GM12878 (cell line): ENCODE results near the gene KATNB1. TPM values are rescaled to one million over a fixed set of nuclear protein-coding genes. Genes with fewer than 3 reads are reported as not detected.

Source experiments
- ATAC-seq: fragments of 200-7000 bp; cut with Tn5 transposase; 3 replicates; pipeline ENCODE4 v1.9.1; 2020; ENCODE audit warnings: mild to moderate bottlenecking, moderate library complexity
- BruUV-seq: library from RNA; stranded (reverse); fragments of 400-500 nt; replicated peaks from 2 replicates; lab custom pipeline; 2021; lab: Mats Ljungman, UMichigan
- CTCF ChIA-PET: fragments of 300-600 bp; sonication (Branson Sonifier 250); formaldehyde crosslinking; extraction: SDS; loops from one replicate; lab custom pipeline; 2021; ENCODE audit warnings: inconsistent platforms; lab: Yijun Ruan, JAX
- POLR2A ChIA-PET: fragments of 350-600 bp; formaldehyde crosslinking; extraction: SDS; loops from one replicate; lab custom pipeline; 2021; ENCODE audit warnings: inconsistent platforms; lab: Charles Lee
- RAD21 ChIA-PET: fragments of 300-600 bp; sonication (Branson Sonifier 250); formaldehyde crosslinking; loops from one replicate; lab custom pipeline; 2023; ENCODE audit warnings: antibody characterized with exemption; ENCODE audit not compliant: unreplicated experiment; lab: Charles Lee
- SMC1A ChIA-PET: fragments of 300-600 bp; sonication (Branson Sonifier 250); formaldehyde crosslinking; loops from one replicate; lab custom pipeline; 2023; ENCODE audit not compliant: unreplicated experiment, uncharacterized antibody; lab: Charles Lee
- DNase-seq: peaks from one replicate; pipeline ENCODE4 v3.0.0-alpha.2; 2011; ENCODE audit warnings: low read depth, low spot score
- FAIRE-seq: peaks from 3 replicates; lab custom pipeline; 2011; peaks lifted over from hg19 to GRCh38; lab: Jason Lieb, UNC
- H2AFZ ChIP-seq: 2 replicates; pipeline ENCODE4 v1.6.0; 2011; ENCODE audit warnings: low read depth, low read length, control low read depth; ENCODE audit not compliant: control insufficient read depth
- H3K27ac ChIP-seq: 2 replicates; pipeline ENCODE4 v1.5.1; 2011; ENCODE audit warnings: control low read depth; ENCODE audit not compliant: control insufficient read depth, insufficient read depth
- H3K27me3 ChIP-seq, 2 experiments: replicated peaks in 1 of 2; 2 replicates each; pipeline versions ENCODE4 v1.6.0 to v1.6.1; 2011; ENCODE audit warnings: low read length in 1 of 2; ENCODE audit not compliant: control insufficient read depth in 2 of 2, insufficient read depth in 2 of 2
- H3K36me3 ChIP-seq, 2 experiments: 2 replicates each; pipeline ENCODE4 v1.5.1; 2011; ENCODE audit warnings: low read length in 1 of 2; ENCODE audit not compliant: control insufficient read depth in 2 of 2, insufficient read depth in 2 of 2
- H3K4me1 ChIP-seq: 2 replicates; pipeline ENCODE4 v1.6.1; 2011; ENCODE audit warnings: mild to moderate bottlenecking, low read length, moderate library complexity, mixed read lengths; ENCODE audit not compliant: control insufficient read depth, insufficient read depth
- H3K4me2 ChIP-seq: 2 replicates; pipeline ENCODE4 v1.6.0; 2011; ENCODE audit warnings: control low read depth; ENCODE audit not compliant: control insufficient read depth, insufficient read depth
- H3K4me3 ChIP-seq: fragments of 200-600 bp; sonication (generic); 2 replicates; pipeline ENCODE4 v1.5.1; 2016
- H3K79me2 ChIP-seq: 2 replicates; pipeline ENCODE4 v1.6.0; 2011; ENCODE audit warnings: low read length; ENCODE audit not compliant: control insufficient read depth, insufficient read depth
- H3K9ac ChIP-seq: 2 replicates; pipeline ENCODE4 v1.8.0; 2011; ENCODE audit warnings: low read length, control low read depth, mixed read lengths; ENCODE audit not compliant: control insufficient read depth, insufficient read depth
- H3K9me3 ChIP-seq: replicated peaks from 3 replicates; pipeline ENCODE4 v1.5.1; 2011; ENCODE audit warnings: mild to moderate bottlenecking, low read length; ENCODE audit not compliant: control insufficient read depth, insufficient read depth
- H4K20me1 ChIP-seq: 2 replicates; pipeline ENCODE4 v1.6.0; 2011; ENCODE audit not compliant: control insufficient read depth, insufficient read depth
- CREB1 ChIP-seq: IDR thresholded peaks from 2 replicates; pipeline ENCODE4 v1.6.1; 2012; ENCODE audit warnings: low read depth, mild to moderate bottlenecking, inconsistent platforms
- IKZF1 ChIP-seq: fragments of 450-650 bp; conservative IDR thresholded peaks from 2 replicates; pipeline ENCODE4 v1.6.1; 2017; ENCODE audit warnings: antibody characterized with exemption, mild to moderate bottlenecking
- IRF4 ChIP-seq: IDR thresholded peaks from 2 replicates; pipeline ENCODE4 v1.6.1; 2011; ENCODE audit warnings: low read depth, low read length
- NR2C1 ChIP-seq: fragments of 450-650 bp; IDR thresholded peaks from 2 replicates; pipeline ENCODE4 v1.6.1; 2017; ENCODE audit warnings: antibody characterized with exemption, mild to moderate bottlenecking, moderate library complexity
- POLR2AphosphoS5 ChIP-seq: IDR thresholded peaks from 2 replicates; pipeline ENCODE4 v1.6.1; 2011; ENCODE audit warnings: mild to moderate bottlenecking, low read length, inconsistent platforms
- POU2F2 ChIP-seq: IDR thresholded peaks from 3 replicates; pipeline ENCODE4 v1.6.1; 2011; ENCODE audit warnings: low read depth, mild to moderate bottlenecking, low read length, borderline replicate concordance
- SMAD1 ChIP-seq: fragments of 450-650 bp; IDR thresholded peaks from 2 replicates; pipeline ENCODE4 v1.6.1; 2018; ENCODE audit warnings: mild to moderate bottlenecking, low read depth; ENCODE audit not compliant: partially characterized antibody
- SPI1 ChIP-seq: IDR thresholded peaks from 2 replicates; pipeline ENCODE4 v1.6.1; 2011; ENCODE audit warnings: low read depth, mild to moderate bottlenecking, low read length, moderate library complexity, borderline replicate concordance; ENCODE audit not compliant: insufficient read depth
- ZNF274 ChIP-seq: IDR thresholded peaks from one replicate; pipeline ENCODE4 v1.8.0; 2011; ENCODE audit not compliant: insufficient read length, insufficient read depth
- WGBS: methylation state at CpG from one replicate; pipeline ENCODE4 v1.1.6; 2016; ENCODE audit warnings: low lambda C conversion rate; ENCODE audit not compliant: insufficient replicate concordance, insufficient coverage; ENCODE audit errors: missing lambda C conversion rate; 5-methylcytosine and 5-hydroxymethylcytosine counted together
- in situ Hi-C: fragments of 300-500 bp; cut with MboI; formaldehyde crosslinking; loops from 9 replicates; pipeline ENCODE4 v1.14.3; 2018; ENCODE audit warnings: mixed read lengths
- intact Hi-C: fragments of 100-400 bp; cut with micrococcal nuclease; formaldehyde crosslinking; loops from one replicate; pipeline ENCODE4 v1.14.2; 2022; ENCODE audit not compliant: unreplicated experiment
- polyA plus RNA-seq, 11 experiments: library from polyadenylated mRNA; depleted of rRNA in 4 of 11; unstranded in 6 of 11; stranded (reverse) in 5 of 11; fragments of >200 nt; fragmentation: Nextera tagmentation in 4 of 11; fragmentation: Illumina TruSeq in 1 of 11; extraction: Ambion mirVana in 4 of 11; extraction: Trizol in 1 of 11; gene quantifications; 1 replicate in 1 of 11; 2 replicates in 10 of 11; pipeline versions ENCODE4 v1.2.1 to v1.2.3, GENCODE V29; 2011 to 2016; ENCODE audit warnings: inconsistent platforms in 2 of 11, missing spikeins in 2 of 11, low read depth in 1 of 11
- total RNA-seq, 4 experiments: library from RNA; depleted of rRNA in 3 of 4; stranded (reverse); fragments of >200 nt in 3 of 4; fragmentation: Illumina TruSeq in 1 of 4; extraction: Trizol in 1 of 4; gene quantifications; 2 replicates each; pipeline versions ENCODE4 v1.2.1 to v1.2.3, GENCODE V29; 2013 to 2021
- TF ChIP-seq, protein P1 (sequence below): fragments of 450-650 bp; IDR thresholded peaks from 2 replicates; pipeline ENCODE4 v1.6.1; 2017; ENCODE audit warnings: low read depth, mild to moderate bottlenecking, moderate library complexity
- TF ChIP-seq, protein P2 (sequence below): IDR thresholded peaks from 2 replicates; pipeline ENCODE4 v1.6.1; 2011; ENCODE audit warnings: low read depth, mild to moderate bottlenecking, low read length, moderate library complexity, borderline replicate concordance; ENCODE audit errors: extremely low read depth
- TF ChIP-seq, protein P3 (sequence below): fragments of 450-650 bp; IDR thresholded peaks from 2 replicates; pipeline ENCODE4 v1.6.1; 2017; ENCODE audit warnings: borderline replicate concordance
- TF ChIP-seq, protein P4 (sequence below): fragments of 450-650 bp; IDR thresholded peaks from 2 replicates; pipeline ENCODE4 v1.6.1; 2017; ENCODE audit warnings: mild to moderate bottlenecking, moderate library complexity

The KATNB1 gene
- total and polyA plus RNA-seq, 10 of the 15 experiments (the other 5 are each of a cell fraction or from before 2014, with no cell fraction given), result 0.71 to 46.5 (median 19.5) TPM

DNA sequence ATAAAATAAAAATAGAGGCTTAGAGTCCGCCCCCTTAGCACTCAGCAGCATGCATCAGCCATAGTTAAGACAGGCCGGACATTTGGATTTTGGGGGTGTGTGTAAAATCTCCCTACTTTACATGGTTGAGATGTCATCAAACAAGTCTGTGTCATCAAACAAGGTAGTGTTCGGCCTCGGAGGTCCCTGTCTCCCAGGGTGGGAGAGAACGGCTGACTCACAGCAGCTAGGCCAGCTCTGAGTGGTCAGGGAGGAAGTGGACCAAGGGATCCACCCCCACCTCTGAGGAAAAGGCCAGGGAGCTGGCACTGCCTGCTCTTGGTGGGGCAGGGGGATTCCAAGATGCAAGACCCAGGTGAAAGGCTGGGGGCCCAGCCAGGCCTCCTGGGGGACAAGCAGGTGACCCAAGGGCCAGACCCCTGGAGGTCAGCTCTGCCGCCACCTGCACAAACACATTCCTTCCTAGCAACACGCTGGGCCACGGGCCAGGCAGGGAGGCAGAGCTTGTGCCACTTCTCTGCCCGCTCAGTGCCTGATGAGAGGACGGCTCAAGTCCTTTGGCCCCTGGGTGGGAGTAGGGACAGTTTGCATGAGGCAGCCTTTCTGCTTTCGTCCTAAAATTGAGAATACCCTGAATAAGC lies 38.2 kb downstream of the KATNB1 start:
- BruUV-seq, result no TSS peak
- ChIA-PET SMC1A (no interaction called here), POLR2A (no interaction called here), CTCF (interaction anchor here (1.0 kb wide), 1 partner anchor 197 kb away, joined by 4 read pairs; no protein-coding TSS in a partner anchor), RAD21 (no interaction called here)
- H3K36me3 ChIP-seq, result no peaks in the 10 kb centered on the region
- intact Hi-C loops, result no loop called here
- ATAC-seq, result no peak
- WGBS, result 38% methylated on average over 11 of the region's 11 CpGs
- no peak overlapping the region for H3K9ac ChIP-seq
- DNase-seq, result no peak
- H3K27me3 ChIP-seq, result no peaks in the 10 kb centered on the region
- no peaks in the 10 kb centered on the region for H4K20me1 ChIP-seq
- no peaks in the 10 kb centered on the region for H3K79me2 ChIP-seq
- no peaks in the 10 kb centered on the region for H3K9me3 ChIP-seq
- no peak for FAIRE-seq
- H3K4me1 ChIP-seq, result no peaks in the 10 kb centered on the region
- no peak overlapping the region for H3K27ac ChIP-seq
- no peak overlapping the region for H3K4me2 ChIP-seq
- no peak overlapping the region for H3K4me3 ChIP-seq
- in situ Hi-C loops, result no loop called here
- no peak for TF ChIP-seq NR2C1
- TF ChIP-seq ZNF274, result no peak
- TF ChIP-seq POLR2AphosphoS5, result no peak
- TF ChIP-seq, protein P1, sequence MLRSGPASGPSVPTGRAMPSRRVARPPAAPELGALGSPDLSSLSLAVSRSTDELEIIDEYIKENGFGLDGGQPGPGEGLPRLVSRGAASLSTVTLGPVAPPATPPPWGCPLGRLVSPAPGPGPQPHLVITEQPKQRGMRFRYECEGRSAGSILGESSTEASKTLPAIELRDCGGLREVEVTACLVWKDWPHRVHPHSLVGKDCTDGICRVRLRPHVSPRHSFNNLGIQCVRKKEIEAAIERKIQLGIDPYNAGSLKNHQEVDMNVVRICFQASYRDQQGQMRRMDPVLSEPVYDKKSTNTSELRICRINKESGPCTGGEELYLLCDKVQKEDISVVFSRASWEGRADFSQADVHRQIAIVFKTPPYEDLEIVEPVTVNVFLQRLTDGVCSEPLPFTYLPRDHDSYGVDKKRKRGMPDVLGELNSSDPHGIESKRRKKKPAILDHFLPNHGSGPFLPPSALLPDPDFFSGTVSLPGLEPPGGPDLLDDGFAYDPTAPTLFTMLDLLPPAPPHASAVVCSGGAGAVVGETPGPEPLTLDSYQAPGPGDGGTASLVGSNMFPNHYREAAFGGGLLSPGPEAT, result no peak
- TF ChIP-seq, protein P2, sequence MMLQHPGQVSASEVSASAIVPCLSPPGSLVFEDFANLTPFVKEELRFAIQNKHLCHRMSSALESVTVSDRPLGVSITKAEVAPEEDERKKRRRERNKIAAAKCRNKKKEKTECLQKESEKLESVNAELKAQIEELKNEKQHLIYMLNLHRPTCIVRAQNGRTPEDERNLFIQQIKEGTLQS, result no peak
- TF ChIP-seq SMAD1, result no peak
- TF ChIP-seq IKZF1, result no peak
- TF ChIP-seq, protein P3, sequence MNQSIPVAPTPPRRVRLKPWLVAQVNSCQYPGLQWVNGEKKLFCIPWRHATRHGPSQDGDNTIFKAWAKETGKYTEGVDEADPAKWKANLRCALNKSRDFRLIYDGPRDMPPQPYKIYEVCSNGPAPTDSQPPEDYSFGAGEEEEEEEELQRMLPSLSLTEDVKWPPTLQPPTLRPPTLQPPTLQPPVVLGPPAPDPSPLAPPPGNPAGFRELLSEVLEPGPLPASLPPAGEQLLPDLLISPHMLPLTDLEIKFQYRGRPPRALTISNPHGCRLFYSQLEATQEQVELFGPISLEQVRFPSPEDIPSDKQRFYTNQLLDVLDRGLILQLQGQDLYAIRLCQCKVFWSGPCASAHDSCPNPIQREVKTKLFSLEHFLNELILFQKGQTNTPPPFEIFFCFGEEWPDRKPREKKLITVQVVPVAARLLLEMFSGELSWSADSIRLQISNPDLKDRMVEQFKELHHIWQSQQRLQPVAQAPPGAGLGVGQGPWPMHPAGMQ, result no peak
- no peak for TF ChIP-seq SPI1
- TF ChIP-seq CREB1, result no peak
- no peak for TF ChIP-seq IRF4
- TF ChIP-seq, protein P4, sequence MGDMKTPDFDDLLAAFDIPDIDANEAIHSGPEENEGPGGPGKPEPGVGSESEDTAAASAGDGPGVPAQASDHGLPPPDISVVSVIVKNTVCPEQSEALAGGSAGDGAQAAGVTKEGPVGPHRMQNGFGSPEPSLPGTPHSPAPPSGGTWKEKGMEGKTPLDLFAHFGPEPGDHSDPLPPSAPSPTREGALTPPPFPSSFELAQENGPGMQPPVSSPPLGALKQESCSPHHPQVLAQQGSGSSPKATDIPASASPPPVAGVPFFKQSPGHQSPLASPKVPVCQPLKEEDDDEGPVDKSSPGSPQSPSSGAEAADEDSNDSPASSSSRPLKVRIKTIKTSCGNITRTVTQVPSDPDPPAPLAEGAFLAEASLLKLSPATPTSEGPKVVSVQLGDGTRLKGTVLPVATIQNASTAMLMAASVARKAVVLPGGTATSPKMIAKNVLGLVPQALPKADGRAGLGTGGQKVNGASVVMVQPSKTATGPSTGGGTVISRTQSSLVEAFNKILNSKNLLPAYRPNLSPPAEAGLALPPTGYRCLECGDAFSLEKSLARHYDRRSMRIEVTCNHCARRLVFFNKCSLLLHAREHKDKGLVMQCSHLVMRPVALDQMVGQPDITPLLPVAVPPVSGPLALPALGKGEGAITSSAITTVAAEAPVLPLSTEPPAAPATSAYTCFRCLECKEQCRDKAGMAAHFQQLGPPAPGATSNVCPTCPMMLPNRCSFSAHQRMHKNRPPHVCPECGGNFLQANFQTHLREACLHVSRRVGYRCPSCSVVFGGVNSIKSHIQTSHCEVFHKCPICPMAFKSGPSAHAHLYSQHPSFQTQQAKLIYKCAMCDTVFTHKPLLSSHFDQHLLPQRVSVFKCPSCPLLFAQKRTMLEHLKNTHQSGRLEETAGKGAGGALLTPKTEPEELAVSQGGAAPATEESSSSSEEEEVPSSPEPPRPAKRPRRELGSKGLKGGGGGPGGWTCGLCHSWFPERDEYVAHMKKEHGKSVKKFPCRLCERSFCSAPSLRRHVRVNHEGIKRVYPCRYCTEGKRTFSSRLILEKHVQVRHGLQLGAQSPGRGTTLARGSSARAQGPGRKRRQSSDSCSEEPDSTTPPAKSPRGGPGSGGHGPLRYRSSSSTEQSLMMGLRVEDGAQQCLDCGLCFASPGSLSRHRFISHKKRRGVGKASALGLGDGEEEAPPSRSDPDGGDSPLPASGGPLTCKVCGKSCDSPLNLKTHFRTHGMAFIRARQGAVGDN, result no peak
- TF ChIP-seq POU2F2, result no peak
- no peak overlapping the region for H2AFZ ChIP-seq
